ENCODE measurements around the gene SEPTIN3.

SEPTIN3 gene

DNA sequence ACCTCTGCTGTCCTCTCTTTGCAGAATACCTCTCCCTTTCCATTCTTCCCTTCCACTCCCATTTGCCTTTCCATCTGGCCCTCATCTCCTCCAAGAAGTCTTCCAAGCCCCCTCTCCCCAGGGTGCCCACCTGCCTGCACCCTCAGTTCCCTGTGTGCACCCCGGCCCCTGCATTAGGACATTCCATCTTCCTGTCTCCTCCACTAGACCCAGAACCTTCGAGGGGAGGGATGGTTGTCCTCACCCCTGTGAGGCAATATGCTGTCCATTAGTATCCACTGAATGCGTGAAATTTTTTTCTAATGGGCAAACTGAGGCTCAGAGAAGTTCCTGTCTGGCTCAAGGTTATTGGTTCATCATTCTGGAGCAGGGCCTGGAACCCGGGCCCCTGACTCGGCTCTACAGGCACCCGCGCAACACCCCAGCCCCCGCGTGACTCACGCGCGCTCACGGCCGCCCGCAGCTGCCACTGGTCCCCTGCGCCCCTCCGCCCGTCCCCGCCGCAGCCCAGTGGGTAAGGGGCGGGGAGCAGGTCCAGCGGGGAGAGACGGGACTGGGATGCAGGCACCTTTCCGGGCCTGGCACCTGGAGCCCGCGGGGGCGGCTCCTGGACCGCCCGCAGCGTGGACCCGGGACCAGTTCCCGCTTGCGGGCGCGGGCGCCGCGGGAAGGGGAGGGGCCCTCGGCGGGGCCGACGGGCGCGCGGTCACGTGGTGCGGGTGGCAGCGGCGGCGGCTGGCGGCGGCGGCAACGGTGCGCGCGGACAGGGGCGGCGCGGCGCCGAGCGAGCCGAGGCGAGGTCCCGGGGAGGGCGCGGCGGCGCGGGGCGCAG, 7.0 kb downstream of the SEPTIN3 start:
- FAIRE-seq: no peak

DNA sequence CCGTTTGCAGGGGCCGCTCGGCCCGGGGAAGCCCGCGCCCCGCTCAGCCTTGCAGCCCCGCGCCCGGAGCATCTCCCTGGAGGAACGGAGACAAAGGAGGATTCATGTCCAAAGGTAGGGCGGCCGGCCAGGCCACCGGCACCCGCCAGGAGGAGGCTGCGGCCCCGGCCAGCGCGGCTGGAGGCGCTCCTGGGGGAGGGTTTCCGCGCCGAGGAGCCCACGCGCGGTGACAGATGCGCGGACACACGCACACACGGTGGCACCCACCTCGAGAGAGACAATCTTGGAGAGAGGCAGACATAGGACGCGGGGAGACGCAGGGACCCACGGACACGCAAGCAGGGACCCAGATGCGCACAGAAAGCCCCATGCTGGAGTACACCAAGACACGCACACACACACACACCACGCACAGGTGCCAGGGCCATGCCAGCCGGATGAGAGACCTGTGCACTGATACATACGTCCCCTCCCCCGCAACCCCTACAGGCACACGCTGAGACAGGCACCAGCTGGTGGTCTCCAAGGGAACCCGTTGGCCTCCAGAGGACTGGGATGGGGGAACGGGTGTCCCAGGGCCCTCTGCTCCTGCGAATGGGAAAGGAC, 7.8 kb downstream of the SEPTIN3 start:
- FAIRE-seq: no peak

DNA sequence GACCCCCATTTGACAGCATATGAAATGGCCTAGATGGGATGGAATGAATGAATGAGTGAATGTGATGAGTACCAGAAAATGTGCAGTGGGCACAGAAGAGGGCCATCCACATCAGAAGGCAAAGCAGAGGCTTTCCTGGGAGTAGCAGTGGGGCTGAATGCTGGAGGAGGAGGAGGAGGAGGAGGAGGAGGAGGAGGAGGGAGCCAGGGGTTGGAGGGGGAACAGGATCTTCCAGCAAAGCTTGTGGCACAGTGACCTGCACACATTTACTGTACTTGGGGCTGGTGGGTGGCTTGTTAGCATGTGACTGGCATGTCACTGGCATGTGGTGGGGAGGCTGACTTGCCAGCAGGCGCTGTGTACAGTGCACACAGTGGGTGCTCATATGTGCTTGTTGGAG, 9.5 kb downstream of the SEPTIN3 start:
- FAIRE-seq: no peak

DNA sequence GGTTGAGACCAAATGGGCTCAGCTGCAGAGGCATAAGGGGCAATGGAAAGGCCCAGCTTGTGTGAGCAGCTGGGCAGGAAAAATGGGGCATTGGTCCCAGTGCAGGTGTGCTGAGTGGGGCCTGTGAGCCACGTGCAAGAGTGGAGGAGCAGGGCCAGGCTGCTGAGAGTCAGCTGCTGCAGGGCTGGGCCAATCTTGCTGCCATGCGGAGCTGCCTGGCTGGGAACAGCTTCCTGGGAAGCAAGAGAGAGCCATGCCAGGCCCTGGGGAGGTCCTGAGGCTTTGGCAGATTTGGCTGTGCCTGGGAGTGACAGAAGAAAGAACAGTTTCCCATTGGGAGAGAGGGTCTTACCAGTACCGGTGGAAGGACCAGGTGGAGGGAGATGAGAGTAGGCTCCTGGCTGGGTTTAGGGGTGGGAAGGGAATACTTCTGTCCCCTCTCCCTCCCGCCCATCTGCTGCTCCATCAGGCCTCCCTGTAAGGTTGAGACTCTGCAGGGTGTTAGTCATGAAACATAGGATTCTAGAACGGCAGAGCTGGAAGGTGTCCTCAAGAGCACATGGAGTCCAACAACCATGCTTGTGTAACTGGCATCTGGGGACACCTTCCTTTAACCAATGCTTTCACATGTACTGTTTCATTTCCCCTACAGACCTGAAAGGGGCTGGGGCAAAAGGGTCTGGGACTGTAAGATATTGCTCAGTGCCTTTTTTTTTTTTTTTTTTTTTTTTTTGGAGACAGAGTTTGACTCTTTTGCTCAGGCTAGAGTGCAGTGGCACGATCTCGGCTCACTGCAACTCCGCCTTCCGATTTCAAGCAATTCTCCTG, 10.4 kb downstream of the SEPTIN3 start:
- no peak for FAIRE-seq

DNA sequence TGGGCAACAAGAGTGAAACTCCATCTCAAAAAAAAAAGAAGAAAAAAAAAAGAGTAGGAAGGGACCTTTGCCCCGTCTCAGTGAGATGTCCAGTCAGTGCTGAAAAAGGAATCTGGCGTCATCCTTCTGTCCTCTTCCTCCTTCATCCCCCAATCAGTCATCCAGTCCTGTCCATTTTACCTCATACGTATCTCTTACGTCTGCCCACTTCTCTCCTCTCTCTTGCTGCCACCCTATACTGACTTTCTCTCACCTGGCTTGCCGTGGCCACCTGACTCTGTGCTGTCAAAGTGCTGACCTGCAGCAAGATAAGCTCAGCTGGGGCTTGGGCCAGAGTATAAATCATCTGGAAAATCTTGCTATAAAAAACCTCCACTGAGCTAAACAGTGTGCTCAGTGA, 13.6 kb downstream of the SEPTIN3 start:
- FAIRE-seq: no peak

DNA sequence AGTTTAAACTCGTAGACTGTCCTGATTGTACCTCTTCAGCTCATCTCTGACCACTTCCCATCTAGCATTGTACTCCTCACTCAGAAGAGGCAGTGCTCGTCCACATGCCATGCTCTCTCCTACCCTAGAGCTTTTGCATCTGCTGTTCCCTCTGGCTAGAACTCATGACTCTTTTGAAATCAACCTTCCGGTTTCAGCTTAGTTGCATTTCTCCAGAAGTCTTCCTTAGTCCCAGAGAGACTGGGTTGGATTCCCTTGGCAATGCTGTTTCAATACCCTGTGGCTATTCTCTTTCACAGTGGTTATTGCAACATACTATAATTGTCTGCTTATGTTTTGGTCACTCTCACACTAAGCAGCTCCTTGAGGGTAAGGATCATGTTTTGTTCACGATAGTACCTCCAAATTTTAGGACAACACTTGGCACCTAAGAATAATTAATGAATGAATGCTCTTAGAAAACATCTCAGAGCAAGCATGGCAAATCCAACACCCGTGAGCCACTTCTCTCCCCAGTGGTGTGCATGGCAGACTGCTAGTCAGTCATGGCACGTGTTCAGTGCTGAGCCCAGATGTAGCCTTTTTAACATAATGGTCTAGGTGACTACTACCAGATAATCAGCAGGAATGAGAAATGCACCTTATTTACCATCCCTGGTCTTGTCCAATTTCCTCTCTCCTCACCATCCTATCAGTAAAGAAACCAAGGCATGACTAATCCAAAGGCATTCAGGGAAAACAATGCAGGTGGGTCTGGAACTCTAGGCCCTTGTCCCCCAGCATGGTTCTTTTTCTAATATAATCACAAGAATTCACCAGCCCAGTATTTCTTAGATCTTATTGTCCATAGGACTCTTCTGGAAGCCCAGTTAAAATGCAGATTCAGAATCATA, 14.5 kb downstream of the SEPTIN3 start:
- FAIRE-seq: no peak

DNA sequence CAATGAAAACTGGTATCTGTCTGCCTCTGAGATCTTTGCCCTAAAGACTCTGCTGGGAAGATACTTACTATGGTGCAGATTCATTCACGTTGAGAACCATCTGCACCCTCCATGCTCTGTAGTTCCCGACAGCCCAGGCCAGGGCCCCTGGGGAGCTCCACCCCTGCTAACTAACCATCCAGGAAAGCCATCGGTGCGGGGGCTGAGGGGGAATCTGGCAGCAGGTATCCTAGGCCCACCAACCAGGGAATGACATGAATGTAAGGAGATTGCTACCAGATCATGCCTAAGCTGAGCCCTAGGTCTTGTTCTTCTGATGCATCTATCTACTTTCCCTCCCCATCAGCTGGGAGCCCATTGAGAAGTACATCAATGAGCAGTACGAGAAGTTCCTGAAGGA, 18.0 kb downstream of the SEPTIN3 start:
- no peak for FAIRE-seq

DNA sequence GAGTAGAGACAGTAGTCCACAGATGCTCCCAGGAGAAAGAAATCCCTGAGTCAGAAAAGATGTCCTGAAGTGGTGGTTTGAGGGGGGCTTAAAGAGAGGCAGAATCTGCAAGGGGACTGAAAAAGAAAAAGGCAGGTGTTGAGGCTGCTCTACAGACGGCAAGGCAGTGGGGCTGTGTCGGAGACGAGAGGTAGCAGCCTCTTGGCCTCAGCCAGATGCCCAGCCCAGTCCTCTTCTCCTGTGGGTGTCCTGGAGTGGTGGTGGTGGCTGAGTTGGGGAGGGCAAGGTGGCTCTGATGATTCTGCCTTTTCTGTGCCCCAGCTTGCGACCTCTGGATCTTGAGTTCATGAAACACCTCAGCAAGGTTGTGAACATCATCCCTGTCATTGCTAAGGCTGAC, 20.0 kb downstream of the SEPTIN3 start:
- FAIRE-seq: no peak

DNA sequence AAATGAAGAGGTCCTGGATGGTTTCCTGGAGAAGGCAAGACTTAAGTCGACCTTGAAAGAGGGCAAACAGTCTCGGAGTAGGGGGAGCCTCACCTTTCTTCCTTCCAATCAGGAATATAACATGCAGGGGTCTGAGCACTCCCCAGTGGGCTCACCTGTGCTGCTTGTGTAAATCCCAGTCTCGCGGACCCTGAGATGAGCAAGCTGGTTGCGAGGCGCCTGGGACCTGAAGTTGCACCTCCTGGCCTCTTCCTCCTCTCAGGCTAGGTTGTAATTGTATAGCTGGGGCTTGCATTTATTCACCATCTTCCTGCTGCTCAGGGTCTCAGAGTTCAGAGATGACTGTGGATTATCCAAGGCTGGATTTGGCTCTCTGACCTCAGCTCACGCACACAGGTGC, 21.9 kb downstream of the SEPTIN3 start:
- no peak for FAIRE-seq

DNA sequence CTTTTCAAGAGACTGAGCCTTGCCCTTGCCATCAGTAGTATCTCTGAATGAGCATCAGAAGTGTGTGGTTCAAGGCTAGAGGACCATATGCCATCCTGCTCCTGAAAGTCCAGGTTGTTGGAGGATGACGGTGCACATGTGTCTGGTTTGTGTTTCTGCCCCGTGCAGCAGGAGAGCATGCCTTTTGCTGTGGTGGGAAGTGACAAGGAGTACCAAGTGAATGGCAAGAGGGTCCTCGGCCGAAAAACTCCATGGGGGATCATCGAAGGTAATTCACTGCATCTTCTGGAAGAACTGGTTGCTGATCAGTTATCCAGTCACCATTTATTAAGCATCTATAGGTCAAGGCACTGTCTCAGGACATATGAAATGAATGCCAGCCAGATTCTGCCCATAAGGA, 23.3 kb downstream of the SEPTIN3 start:
- FAIRE-seq: no peak

DNA sequence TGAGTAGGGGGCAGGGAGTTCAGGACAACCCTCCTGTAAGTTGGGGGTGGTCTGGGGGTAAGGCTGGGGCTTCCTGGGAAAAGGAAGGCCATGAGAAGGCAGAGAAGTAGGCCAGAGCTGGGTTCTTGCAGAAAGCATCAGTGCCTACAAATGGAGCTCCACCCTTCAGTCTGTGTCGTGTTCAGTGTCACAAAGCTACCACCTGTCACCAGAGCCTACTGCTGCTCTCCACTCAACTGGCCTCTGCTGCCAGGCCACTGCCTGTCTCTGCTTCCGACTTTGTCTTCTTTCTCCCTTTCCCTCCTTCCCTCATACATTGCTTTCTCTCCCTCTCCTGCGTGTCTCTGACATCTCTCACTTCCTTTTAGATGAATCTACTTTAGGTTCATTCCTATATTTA, 26.0 kb downstream of the SEPTIN3 start:
- FAIRE-seq: no peak

DNA sequence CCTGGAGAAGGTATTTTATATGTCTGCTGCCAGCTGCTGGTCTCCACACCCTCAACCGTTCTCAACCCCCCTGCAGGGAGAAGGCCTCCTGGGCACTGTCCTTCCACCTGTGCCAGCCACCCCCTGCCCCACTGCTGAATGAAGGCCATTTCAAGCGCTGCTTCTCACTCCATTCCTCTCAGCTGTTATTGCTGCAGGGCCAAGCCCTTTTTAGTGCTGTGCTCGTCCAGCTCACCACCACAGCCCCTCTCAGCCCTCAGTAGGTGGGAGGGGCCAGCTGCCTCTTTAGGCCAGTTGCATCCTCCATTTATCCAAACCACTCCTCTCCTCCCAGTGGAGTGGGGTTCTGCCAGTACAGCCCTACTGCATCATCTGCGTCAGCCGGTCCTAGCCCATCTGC, 27.6 kb downstream of the SEPTIN3 start:
- FAIRE-seq: no peak

DNA sequence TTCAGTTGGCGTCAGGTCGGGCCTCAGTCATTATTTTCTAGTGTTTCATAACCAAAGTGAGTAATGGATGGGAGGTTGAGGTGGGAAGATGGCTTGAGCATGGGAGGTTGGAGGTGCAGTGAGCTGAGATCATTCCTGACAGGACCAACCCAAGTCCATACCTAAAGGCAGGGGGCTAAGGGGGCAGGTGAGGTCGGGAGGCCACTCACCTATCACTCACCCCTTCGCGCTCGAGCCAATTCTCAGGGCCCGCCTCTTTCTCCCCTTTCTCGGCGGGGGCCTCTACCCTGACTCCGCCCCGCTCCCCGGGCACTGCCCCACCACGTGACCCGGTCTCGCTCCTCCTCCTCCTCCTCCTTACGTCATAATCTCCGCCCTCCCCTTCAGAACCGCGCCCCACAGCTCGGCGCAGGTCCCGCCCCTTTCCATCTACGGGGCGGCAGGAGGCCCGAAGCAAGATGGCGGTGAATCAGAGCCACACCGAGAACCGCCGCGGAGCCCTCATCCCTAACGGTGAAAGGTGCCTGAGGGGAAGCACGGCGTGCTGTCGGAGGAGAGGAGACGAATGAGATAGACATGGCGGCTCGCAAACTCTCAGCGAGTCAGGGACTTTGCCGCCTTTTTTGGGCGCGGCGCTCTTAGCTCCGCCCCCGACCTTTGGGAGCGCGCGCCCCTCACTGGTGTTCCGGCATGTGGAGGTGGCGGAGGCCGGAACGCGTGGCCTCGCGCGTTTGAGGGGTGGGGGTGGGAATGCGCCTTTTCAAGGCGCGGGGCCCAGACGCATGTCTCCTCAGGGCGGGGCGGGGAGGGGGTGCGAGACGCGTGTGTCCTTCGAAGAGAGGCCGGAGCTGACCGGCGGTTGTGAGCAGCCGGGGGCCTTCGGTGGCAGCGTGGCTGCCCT, 29.4 kb downstream of the SEPTIN3 start, which contains the start of gene WBP2NL:
Gene WBP2NL (plus strand): TSS at position 428 of the 901 bp plus-strand sequence. CDS start 31 bp downstream, at position 459.
- FAIRE-seq: no peak

DNA sequence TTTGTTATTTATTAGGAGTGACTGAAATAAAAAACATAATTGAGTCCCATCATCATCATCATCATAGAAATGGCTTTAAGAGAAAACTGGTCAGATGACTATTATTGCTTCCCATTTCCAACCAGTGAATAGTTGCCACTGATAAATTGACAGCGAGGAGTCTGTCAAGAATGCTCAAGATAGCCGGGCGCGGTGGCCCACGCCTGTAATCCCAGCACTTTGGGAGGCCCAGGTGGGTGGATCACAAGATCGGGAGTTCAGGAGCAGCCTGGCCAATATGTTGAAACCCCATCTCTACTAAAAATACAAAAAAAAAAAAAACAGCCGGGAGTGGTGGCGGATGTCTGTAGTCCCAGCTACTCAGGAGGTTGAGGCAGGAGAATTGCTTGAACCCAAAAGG, 31.2 kb downstream of the SEPTIN3 start:
- FAIRE-seq: no peak

DNA sequence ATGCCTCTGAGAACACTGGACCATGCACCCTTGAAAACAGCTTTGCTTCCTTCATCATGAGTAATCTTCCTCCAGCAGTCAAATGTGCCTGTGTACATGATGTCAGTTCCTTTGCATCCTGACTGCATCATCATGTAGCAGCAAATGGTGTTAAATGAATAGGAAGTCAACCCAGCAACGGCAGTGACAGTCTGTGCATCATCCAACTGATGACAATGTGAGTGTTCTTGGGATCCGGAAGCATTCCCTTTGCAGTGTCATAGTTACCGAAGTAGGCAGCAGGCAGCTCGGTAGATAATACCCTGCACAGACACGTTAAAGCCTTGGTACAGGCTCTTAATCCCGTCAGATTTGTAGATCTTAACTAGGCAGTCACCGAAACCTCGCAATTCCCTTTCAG, 31.9 kb downstream of the SEPTIN3 start:
- no peak for FAIRE-seq

DNA sequence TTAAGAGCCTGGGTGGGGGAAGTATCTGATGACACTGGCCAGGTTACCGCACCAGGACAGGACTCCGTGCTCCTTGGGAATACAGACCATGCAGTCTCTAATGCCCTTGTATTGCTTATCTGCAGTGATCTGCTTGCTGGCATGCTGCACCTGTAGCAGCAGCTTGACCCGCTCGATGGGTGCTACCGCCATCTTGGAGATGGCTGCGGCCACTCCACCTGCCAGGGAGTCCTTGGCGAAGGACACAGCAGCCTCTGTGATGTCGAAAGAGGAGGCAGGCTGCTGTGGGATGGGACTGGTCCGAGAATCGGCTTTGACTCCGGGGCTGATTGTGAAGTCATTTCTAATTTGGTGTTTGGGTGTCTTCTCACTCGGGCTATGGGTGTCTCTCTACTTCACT, 32.5 kb downstream of the SEPTIN3 start:
- no peak for FAIRE-seq

DNA sequence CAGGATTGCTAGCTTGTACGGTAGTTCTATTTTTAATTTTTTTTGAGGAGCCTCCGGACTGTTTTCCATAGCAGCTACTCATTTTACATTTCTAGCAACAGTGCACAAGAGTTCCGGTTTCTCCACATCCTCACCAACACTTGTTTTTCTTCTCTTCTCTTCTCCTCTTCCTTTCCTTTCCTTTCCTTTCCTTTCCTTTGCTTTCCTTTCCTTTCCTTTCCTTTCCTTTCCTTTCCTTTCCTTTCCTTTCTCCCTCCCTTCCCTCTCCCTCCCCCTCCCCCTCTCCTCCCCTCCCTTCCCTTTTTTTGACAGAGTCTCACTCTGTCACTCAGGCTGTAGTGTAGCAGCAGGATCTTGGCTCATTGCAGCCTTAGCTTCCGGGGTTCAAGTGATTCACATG, 38.7 kb downstream of the SEPTIN3 start:
- FAIRE-seq: no peak

DNA sequence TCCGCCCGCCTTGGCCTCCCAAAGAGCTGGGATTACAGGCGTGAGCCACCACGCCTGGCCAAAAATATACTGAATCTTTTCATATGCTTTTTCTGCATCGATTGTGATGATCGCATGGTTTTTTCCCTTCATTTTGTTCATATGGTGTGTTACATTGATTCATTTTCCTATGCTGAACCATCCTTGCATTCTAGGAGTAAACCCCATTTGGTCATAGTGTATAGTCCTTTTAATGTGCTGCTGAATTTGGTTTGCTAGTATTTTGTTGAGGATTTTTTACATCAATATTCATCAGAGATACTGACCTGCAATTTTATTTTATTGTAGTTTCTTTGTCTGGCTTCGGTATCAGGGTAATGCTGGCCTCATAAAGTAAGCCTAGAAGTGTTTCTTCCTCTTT, 41.5 kb downstream of the SEPTIN3 start:
- no peak for FAIRE-seq

DNA sequence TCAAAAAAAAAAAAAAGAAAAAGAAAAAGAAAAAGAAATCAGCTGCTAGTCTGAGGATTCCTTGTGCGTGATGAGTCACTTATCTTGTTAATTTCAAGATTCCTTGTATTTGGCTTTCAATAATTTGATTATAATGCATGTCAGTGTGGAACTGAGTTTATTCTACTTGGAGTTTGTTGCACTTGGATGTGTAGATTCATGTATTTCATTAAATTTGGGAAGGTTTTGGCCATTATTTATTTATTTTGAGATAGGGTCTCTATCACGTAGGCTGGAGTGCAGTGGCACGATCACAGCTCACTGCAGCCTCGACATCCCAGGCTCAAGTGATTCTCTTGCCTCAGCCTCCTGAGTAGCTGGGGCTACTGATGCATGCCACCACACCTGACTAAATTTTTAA, 44.1 kb downstream of the SEPTIN3 start:
- no peak for FAIRE-seq

DNA sequence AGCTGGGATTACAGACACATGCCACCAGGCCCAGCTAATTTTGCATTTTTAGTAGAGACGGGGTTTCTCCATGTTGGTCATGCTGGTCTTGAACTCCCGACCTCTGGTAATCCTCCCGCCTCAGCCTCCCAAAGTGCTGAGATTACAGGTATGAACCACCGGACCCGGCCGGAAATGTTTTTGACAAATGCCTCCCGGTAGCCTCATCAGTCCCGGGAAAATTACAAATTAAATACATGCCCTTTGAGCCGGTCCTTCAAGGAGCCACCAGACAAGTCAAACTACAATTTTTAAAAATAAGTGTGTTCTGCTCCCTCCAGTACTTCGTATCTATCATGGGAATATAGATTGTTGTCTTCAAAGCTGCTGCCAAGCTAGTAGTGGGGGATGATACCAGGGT, 46.9 kb downstream of the SEPTIN3 start:
- FAIRE-seq: no peak

DNA sequence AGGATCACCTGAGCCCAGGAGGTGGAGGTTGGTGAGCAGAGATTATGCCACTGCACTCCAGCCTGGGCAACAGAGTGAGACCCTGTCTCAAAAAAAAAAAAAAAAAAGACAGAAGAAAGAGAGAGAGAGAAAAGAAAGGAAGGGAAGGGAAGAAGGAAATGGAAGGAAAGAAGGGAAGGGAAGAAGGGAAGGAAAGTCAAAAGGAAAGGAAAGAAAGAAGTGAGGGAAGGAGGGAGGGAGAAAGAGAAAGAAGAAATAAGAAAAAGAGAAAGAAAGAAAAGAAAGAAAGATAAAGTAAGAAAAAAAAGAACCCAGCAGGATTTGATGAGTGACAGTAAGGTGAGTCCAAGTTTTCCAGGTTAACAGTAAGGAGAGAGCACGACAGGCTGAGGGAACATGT, 49.0 kb downstream of the SEPTIN3 start:
- FAIRE-seq: no peak
